Fibroblast of the aortic adventitia (primary cell): ENCODE results near the gene ANKRD11. TPM values are rescaled to one million over a fixed set of nuclear protein-coding genes. Genes with fewer than 3 reads are reported as not detected.

ENCODE experiments used
- DNase-seq: peaks from one replicate; pipeline ENCODE4 v3.0.0-alpha.2; 2010; ENCODE audit warnings: low read depth
- H3K4me3 ChIP-seq: 2 replicates; pipeline ENCODE4 v1.5.1; 2011; ENCODE audit warnings: low read depth, mild to moderate bottlenecking, control low read depth, low read length, moderate library complexity
- total RNA-seq: library from RNA; depleted of rRNA; stranded (reverse); fragments of >200 nt; gene quantifications from 2 replicates; pipeline ENCODE4 v1.2.3, GENCODE V29; 2012; ENCODE audit warnings: low replicate concordance
- TF ChIP-seq, protein P1 (sequence below): IDR thresholded peaks from 2 replicates; pipeline ENCODE4 v1.5.1; 2011; ENCODE audit warnings: mild to moderate bottlenecking, low read length, control low read depth, inconsistent platforms; ENCODE audit not compliant: insufficient read depth

ANKRD11 gene
- total RNA-seq, 1 donor: 78.9 TPM

DNA sequence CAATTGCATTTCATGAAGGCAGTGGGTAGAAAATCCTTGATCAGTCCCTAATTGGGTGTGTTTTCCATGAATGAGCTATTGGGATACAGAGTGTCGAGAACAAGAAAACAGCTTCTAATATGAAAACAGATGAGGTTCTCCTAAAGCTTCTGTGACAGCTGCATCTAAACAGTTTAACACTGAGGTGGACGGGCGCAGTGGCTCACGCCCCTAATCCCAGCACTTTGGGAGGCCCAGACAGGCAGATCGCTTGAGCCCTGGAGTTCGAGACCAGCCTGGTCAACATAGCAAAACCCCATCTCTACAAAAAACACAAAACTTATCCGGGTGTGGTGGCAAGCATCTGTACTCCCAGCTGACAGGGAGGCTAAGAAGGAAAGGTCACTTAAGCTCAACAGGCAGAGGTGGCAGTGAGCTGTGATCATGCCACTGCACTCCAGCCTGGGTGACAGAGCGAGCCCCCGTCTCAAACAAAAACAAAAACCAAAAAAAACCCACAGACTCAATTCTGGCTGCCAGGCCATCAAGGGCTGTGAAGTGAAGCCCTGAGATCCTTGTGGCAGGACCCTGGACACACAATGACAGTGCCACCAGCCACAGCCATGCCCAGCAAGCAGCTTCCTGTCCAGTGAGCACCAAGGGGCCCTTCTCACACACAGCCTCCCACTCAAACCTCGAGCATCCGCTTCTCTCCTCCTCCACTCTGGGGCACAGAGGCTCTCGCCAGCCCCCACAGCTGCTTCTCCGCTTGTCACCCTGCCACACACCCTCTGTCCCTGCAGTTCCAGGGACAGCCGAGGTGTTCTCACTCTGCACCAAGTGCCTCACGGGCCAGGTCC is 44.0 kb downstream of the ANKRD11 start:
- TF ChIP-seq, protein P1, sequence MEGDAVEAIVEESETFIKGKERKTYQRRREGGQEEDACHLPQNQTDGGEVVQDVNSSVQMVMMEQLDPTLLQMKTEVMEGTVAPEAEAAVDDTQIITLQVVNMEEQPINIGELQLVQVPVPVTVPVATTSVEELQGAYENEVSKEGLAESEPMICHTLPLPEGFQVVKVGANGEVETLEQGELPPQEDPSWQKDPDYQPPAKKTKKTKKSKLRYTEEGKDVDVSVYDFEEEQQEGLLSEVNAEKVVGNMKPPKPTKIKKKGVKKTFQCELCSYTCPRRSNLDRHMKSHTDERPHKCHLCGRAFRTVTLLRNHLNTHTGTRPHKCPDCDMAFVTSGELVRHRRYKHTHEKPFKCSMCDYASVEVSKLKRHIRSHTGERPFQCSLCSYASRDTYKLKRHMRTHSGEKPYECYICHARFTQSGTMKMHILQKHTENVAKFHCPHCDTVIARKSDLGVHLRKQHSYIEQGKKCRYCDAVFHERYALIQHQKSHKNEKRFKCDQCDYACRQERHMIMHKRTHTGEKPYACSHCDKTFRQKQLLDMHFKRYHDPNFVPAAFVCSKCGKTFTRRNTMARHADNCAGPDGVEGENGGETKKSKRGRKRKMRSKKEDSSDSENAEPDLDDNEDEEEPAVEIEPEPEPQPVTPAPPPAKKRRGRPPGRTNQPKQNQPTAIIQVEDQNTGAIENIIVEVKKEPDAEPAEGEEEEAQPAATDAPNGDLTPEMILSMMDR: no peak
- DNase-seq: no peak
- H3K4me3 ChIP-seq: no peak overlapping the region

DNA sequence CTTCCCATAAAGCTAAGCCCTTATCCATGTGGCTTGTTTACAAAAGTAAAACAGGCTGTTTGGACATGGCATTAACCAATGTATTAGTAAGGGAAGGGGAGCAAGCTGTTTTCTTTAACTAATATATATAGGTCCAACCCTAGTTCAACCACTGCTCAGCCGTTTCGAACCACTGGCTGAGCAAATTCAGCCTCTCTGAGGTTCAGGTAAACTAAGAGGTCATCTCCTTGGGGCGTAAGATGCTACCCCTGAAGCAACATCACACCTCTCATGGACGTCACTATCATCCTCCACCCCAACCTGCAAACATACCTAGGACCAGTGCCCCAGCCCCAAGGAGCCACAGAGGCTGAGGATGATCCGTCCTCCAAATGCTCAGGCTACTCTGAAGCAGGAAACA is 45.2 kb downstream of the ANKRD11 start:
- DNase-seq: no peak
- H3K4me3 ChIP-seq: no peak overlapping the region
- TF ChIP-seq, protein P1: no peak

DNA sequence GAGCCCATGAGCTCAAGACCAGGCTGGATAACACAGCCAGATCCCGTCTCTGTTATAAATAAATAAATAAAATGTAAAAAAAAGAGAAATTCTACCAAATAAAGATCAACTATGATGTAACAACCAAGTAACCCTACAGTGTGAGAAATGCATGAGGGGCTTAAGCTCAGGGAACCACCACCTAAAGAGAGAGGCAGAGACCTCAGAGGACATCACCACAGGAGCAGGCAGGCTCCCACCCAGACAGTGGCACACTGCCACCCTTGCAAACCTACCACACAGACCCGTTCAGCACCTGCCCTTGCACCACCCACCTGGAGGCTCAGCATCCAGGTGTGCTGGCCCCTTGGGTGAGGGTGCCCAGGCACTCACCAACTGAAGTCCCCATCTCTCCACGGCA is 45.6 kb downstream of the ANKRD11 start:
- no peak overlapping the region for H3K4me3 ChIP-seq
- no peak for DNase-seq
- TF ChIP-seq, protein P1: no peak

DNA sequence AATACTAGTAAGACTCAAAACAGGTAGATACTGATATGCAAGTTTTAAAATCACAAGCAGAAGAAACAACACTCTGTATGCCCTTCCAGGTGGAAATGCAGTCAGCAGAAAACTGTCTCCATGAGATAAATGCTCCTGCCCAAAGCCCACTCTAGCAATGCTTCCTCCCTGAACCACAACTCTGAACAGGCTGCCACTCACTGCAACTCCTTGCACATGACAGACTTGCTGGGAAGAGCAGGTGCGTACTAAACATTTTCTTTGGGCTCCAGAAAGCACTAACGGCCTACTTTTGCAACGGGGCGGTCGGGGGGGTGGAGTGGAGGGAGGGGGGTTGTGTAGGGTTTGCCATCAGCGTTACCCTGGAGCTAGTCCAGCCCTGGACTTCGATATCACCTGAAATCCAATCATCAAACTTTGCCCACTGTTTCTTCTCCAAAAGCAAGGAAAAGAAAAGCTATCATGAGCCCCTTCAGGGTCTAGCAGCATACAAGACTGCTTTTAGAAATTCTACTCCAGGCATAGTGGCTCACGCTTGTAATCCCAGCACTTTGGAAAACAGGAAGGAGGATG is 46.1 kb downstream of the ANKRD11 start:
- DNase-seq: no peak
- TF ChIP-seq, protein P1: no peak
- no peak overlapping the region for H3K4me3 ChIP-seq

DNA sequence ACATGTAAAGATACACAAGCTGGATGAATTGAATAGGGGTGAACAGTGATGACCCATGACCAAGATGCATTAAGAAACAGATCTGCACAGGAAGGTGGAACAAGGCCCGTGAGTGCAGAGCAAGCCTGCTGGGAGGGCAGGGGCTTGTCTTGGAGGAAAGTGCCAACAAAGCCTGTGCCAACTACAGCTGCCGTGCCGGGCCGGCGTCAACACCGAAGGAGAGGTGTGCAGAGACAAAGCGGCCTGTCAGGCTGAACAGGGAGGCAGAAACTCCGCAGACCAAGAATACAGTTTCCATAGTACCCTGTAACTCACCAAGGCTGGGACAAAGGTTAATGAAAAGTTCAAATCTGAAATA is 46.7 kb downstream of the ANKRD11 start:
- TF ChIP-seq, protein P1: no peak
- DNase-seq: no peak
- H3K4me3 ChIP-seq: no peak overlapping the region

DNA sequence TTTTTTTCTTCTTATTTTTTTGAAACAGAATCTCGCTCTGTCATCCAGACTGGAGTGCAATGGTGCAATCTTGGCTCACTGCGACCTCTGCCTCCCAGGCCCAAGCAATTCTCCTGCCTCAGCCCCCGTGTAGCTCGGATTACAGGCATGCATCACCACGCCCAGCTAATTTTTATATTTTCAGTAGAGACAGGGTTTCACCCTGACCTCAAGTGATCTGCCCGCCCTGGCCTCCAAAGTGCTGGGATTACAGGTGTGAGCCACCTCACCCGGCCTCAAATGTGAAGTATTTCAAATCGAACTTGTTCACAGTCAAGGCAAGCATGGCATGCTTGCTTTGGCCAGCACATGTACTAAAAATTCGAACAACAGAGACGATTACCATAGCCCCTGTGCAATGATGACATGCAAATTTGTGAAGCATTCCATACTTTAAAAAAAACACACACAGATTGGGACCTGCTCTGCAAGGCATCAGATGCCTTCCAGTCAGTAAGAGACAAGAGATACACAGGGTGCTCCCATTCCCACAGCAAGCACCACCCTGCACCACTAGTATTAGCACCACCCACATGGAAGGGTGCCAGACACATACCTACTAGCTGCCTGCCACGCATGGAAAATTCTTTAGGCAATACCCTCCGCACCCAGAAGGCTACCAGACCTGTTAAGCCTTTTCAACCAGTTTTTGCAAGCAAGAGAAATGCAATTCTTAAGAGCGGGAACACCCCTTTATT is 47.2 kb downstream of the ANKRD11 start:
- TF ChIP-seq, protein P1: peak; percentile 18
- DNase-seq: peak; percentile 77
- peak overlapping the region; percentile 7 for H3K4me3 ChIP-seq
